SK-N-SH (cell line): ENCODE results near the gene RABL6. TPM values are rescaled to one million over a fixed set of nuclear protein-coding genes. Genes with fewer than 3 reads are reported as not detected.

Source experiments
- CTCF ChIA-PET: fragments of 300-600, 350-600 bp; formaldehyde crosslinking; extraction: SDS; loops from one replicate; lab custom pipeline; 2021; lab: Yijun Ruan, JAX
- POLR2A ChIA-PET: fragments of 350-600 bp; sonication (Branson Sonifier 250); formaldehyde crosslinking; extraction: SDS; loops from one replicate; lab custom pipeline; 2020; ENCODE audit warnings: antibody characterized with exemption, inconsistent platforms; lab: Yijun Ruan, JAX
- DNase-seq: peaks from one replicate; pipeline ENCODE4 v3.0.0; 2012
- H2AFZ ChIP-seq: fragments of 200-600 bp; sonication (generic); 2 replicates; pipeline ENCODE4 v1.8.1; 2016; ENCODE audit warnings: antibody characterized with exemption, mild to moderate bottlenecking, low read depth
- H3F3A ChIP-seq: fragments of 200-600 bp; sonication (generic); replicated peaks from 2 replicates; pipeline ENCODE3; 2016; ENCODE audit warnings: antibody characterized with exemption, mild to moderate bottlenecking; ENCODE audit not compliant: insufficient read depth
- H3K27ac ChIP-seq, 2 experiments: fragments of 200-500 bp in 1 of 2; fragments of 200-600 bp in 1 of 2; sonication (Bioruptor generic) in 1 of 2; sonication (generic), shearing (Covaris generic) in 1 of 2; 2 replicates each; pipeline versions ENCODE4 v1.5.1 to v1.6.1; 2014 to 2016; ENCODE audit warnings: low read depth in 2 of 2, inconsistent platforms in 1 of 2, low read length in 1 of 2, mild to moderate bottlenecking in 1 of 2, mixed read lengths in 1 of 2
- H3K27me3 ChIP-seq: fragments of 200-600 bp; sonication (generic), shearing (Covaris generic); 2 replicates; pipeline ENCODE4 v1.6.1; 2016; ENCODE audit warnings: mixed run types; ENCODE audit not compliant: insufficient read depth
- H3K36me3 ChIP-seq, 2 experiments: fragments of 200-500 bp in 1 of 2; fragments of 200-600 bp in 1 of 2; sonication (Bioruptor generic) in 1 of 2; sonication (generic) in 1 of 2; replicated peaks in 1 of 2; 2 replicates each; pipeline versions ENCODE3 to v1.5.1; 2014 to 2016; ENCODE audit warnings: low read length in 1 of 2, mild to moderate bottlenecking in 1 of 2; ENCODE audit not compliant: insufficient read depth in 2 of 2, control insufficient read depth in 1 of 2
- H3K4me1 ChIP-seq, 2 experiments: fragments of 200-500 bp in 1 of 2; fragments of 200-600 bp in 1 of 2; sonication (Bioruptor generic) in 1 of 2; sonication (generic), shearing (Covaris generic) in 1 of 2; 2 replicates each; pipeline versions ENCODE4 v1.5.1 to v1.6.1; 2014 to 2016; ENCODE audit warnings: low read depth in 1 of 2, low read length in 1 of 2, mixed run types in 1 of 2; ENCODE audit not compliant: insufficient read depth in 2 of 2, control insufficient read depth in 1 of 2
- H3K4me2 ChIP-seq: fragments of 200-600 bp; sonication (generic), shearing (Covaris generic); 2 replicates; pipeline ENCODE4 v1.6.1; 2017; ENCODE audit warnings: mixed run types
- H3K4me3 ChIP-seq, 2 experiments: fragments of 200-500 bp in 1 of 2; fragments of 200-600 bp in 1 of 2; sonication (Bioruptor generic) in 1 of 2; sonication (generic), shearing (Covaris generic) in 1 of 2; 2 replicates each; pipeline versions ENCODE4 v1.5.1 to v1.8.1; 2014 to 2016; ENCODE audit warnings: low read depth in 2 of 2, inconsistent platforms in 1 of 2, low read length in 1 of 2, mild to moderate bottlenecking in 1 of 2, mixed read lengths in 1 of 2, moderate library complexity in 1 of 2
- H3K79me2 ChIP-seq: fragments of 200-600 bp; sonication (generic); 2 replicates; pipeline ENCODE4 v1.8.1; 2017; ENCODE audit warnings: mild to moderate bottlenecking; ENCODE audit not compliant: insufficient read depth
- H3K9ac ChIP-seq: fragments of 200-600 bp; sonication (generic); 2 replicates; pipeline ENCODE4 v1.6.1; 2017; ENCODE audit warnings: mixed run types
- H3K9me2 ChIP-seq: fragments of 200-600 bp; sonication (generic); 2 replicates; pipeline ENCODE4 v1.6.1; 2017; ENCODE audit warnings: mixed run types
- H3K9me3 ChIP-seq: fragments of 200-600 bp; sonication (generic); 2 replicates; pipeline ENCODE4 v1.6.1; 2017; ENCODE audit warnings: mixed run types, mild to moderate bottlenecking, moderate library complexity
- H4K20me1 ChIP-seq: fragments of 200-600 bp; sonication (generic); 2 replicates; pipeline ENCODE4 v1.6.1; 2017; ENCODE audit warnings: mild to moderate bottlenecking, mixed run types; ENCODE audit not compliant: insufficient read depth
- CHD2 ChIP-seq: fragments of 150-350 bp; IDR thresholded peaks from 2 replicates; pipeline ENCODE4 v1.6.1; 2018; ENCODE audit warnings: low read length; ENCODE audit not compliant: partially characterized antibody
- ELF1 ChIP-seq: IDR thresholded peaks from 2 replicates; pipeline ENCODE4 v1.4.0; 2012
- EZH2phosphoT487 ChIP-seq: fragments of 200-600 bp; sonication (generic); IDR thresholded peaks from 2 replicates; pipeline ENCODE4 v1.6.1; 2017; ENCODE audit warnings: low read depth, mixed run types, mild to moderate bottlenecking, antibody characterized with exemption, moderate library complexity, borderline replicate concordance
- FOSL2 ChIP-seq: IDR thresholded peaks from 2 replicates; pipeline ENCODE4 v1.4.0; 2012; ENCODE audit warnings: low read depth, mild to moderate bottlenecking, moderate library complexity, borderline replicate concordance
- FOXM1 ChIP-seq: IDR thresholded peaks from 2 replicates; pipeline ENCODE4 v1.4.0; 2012; ENCODE audit warnings: low read depth, mild to moderate bottlenecking
- JUND ChIP-seq: IDR thresholded peaks from 2 replicates; pipeline ENCODE4 v1.4.0; 2012
- MEF2A ChIP-seq: IDR thresholded peaks from 2 replicates; pipeline ENCODE4 v1.4.0; 2012; ENCODE audit warnings: low read depth, borderline replicate concordance
- MXI1 ChIP-seq: IDR thresholded peaks from 2 replicates; pipeline ENCODE4 v1.6.1; 2012; ENCODE audit warnings: mild to moderate bottlenecking, low read depth, low read length, improper control_type of control experiment
- NRF1 ChIP-seq: IDR thresholded peaks from 2 replicates; pipeline ENCODE4 v1.6.1; 2012; ENCODE audit warnings: low read depth, mild to moderate bottlenecking, low read length
- POLR2AphosphoS5 ChIP-seq: IDR thresholded peaks from 2 replicates; pipeline ENCODE4 v1.6.1; 2012; ENCODE audit warnings: low read depth, low read length
- RAD21 ChIP-seq: IDR thresholded peaks from 2 replicates; pipeline ENCODE4 v1.6.1; 2012; ENCODE audit warnings: mild to moderate bottlenecking, low read length
- RCOR1 ChIP-seq: fragments of 150-350 bp; IDR thresholded peaks from 2 replicates; pipeline ENCODE4 v1.6.1; 2017; ENCODE audit warnings: antibody characterized with exemption, low read length
- RFX5 ChIP-seq: IDR thresholded peaks from 2 replicates; pipeline ENCODE4 v1.6.1; 2012; ENCODE audit warnings: mild to moderate bottlenecking, improper control_type of control experiment, low read length
- SIN3A ChIP-seq: IDR thresholded peaks from 2 replicates; pipeline ENCODE4 v1.6.1; 2012; ENCODE audit warnings: low read depth, mild to moderate bottlenecking, low read length, moderate library complexity, borderline replicate concordance
- SMC3 ChIP-seq: IDR thresholded peaks from 2 replicates; pipeline ENCODE4 v1.6.1; 2012; ENCODE audit warnings: low read depth, low read length, improper control_type of control experiment
- TAF1 ChIP-seq: IDR thresholded peaks from 2 replicates; pipeline ENCODE4 v1.6.1; 2012; ENCODE audit warnings: low read depth, mild to moderate bottlenecking, low read length, moderate library complexity, borderline replicate concordance
- TCF12 ChIP-seq: IDR thresholded peaks from 2 replicates; pipeline ENCODE4 v1.4.0; 2012
- TEAD4 ChIP-seq: IDR thresholded peaks from 2 replicates; pipeline ENCODE4 v1.4.0; 2012; ENCODE audit warnings: mild to moderate bottlenecking, borderline replicate concordance; ENCODE audit not compliant: insufficient read depth
- YY1 ChIP-seq: IDR thresholded peaks from 2 replicates; pipeline ENCODE4 v1.4.0; 2012; ENCODE audit warnings: low read depth, mild to moderate bottlenecking
- WGBS: methylation state at CpG from one replicate; pipeline ENCODE4 v1.1.6; 2017; ENCODE audit warnings: low lambda C conversion rate; 5-methylcytosine and 5-hydroxymethylcytosine counted together
- polyA plus RNA-seq, 3 experiments: library from polyadenylated mRNA; depleted of rRNA; stranded (reverse); fragments of >200 nt; gene quantifications; 2 replicates each; pipeline ENCODE4 v1.2.3, GENCODE V29; 2012
- TF ChIP-seq, protein P1 (sequence below): fragments of 200-600 bp; sonication (generic); IDR thresholded peaks from 2 replicates; pipeline ENCODE4 v1.6.1; 2017; ENCODE audit warnings: antibody characterized with exemption, mild to moderate bottlenecking, moderate library complexity
- TF ChIP-seq, protein P2 (sequence below): IDR thresholded peaks from 2 replicates; pipeline ENCODE4 v1.4.0; 2012; ENCODE audit warnings: low read depth, borderline replicate concordance

The RABL6 gene
- polyA plus RNA-seq, 1 of the 3 experiments (the other 2 are of a cell fraction), result 43.6 TPM

DNA sequence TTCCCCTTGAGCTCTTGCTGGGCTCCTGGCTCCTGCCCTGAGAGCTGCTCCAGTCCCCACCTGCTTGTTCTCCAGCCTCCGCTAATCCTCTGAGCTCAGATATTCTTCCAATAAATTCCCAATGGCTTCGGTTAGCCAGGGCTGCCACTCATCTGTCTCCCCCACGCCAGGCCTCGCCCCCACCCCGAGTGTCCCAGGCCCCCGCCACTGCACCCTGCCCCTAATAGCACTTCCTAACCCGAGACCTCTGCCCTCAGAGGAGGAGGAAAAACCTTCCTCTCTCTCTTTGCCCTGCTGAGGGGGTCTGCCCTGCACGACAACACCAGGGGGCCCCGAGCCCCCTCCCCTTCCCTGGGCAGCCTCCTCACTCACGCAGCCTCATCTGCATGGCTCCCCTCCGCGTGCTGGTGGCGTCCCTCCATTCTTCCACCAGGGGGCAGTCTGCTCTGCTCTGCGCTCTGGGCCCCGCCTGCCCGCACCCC is 38.0 kb upstream of the RABL6 start (continued):
- TF ChIP-seq NRF1 (no peak), MEF2A (no peak), TCF12 (no peak), FOSL2 (no peak)
- TF ChIP-seq, protein P1, sequence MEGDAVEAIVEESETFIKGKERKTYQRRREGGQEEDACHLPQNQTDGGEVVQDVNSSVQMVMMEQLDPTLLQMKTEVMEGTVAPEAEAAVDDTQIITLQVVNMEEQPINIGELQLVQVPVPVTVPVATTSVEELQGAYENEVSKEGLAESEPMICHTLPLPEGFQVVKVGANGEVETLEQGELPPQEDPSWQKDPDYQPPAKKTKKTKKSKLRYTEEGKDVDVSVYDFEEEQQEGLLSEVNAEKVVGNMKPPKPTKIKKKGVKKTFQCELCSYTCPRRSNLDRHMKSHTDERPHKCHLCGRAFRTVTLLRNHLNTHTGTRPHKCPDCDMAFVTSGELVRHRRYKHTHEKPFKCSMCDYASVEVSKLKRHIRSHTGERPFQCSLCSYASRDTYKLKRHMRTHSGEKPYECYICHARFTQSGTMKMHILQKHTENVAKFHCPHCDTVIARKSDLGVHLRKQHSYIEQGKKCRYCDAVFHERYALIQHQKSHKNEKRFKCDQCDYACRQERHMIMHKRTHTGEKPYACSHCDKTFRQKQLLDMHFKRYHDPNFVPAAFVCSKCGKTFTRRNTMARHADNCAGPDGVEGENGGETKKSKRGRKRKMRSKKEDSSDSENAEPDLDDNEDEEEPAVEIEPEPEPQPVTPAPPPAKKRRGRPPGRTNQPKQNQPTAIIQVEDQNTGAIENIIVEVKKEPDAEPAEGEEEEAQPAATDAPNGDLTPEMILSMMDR, result peak; percentile 61

DNA sequence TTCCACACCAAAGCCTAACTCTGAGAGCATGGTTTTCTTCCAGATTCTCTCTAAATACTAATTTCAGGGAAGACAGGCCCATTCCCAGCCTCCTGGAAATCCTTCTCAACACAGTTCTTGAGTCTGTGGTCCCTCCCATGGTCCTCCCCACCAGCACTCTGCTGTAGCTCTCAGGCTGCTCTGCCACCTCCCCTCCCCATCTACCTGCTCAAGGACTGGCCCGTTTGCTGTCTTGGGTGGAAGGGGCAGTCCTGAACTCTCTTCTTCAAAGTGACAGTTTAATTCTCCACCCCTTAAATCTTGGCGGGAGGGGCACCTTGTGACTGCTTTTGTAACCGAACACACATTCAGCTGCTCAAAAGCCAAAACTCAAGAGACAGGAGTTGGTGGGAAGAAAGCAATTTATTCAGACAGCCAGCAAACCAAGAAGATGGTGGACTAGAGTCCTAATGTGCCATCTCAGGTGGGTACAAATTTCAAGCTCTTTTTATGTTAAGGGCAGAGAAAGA is 35.8 kb upstream of the RABL6 start:
- Histone ChIP-seq H3F3A (peaks cover 2% of the 10 kb centered on the region), H2AFZ (no peak overlapping the region), H3K4me1 (peaks cover 0 to 3% of the 10 kb centered on the region in 2 experiments; a peak in 1 of 4 replicates), H3K27me3 (no peaks in the 10 kb centered on the region; the same call in 1 of the 2 replicates), H3K79me2 (no peaks in the 10 kb centered on the region), H3K27ac (no peak overlapping the region), H3K9me3 (no peaks in the 10 kb centered on the region), H3K9ac (no peak overlapping the region), H3K4me3 (no peak overlapping the region), H4K20me1 (no peaks in the 10 kb centered on the region), H3K4me2 (no peak overlapping the region), H3K9me2 (no peaks in the 10 kb centered on the region), H3K36me3 (no peaks in the 10 kb centered on the region)
- no peak for DNase-seq
- TF ChIP-seq RAD21 (no peak), MEF2A (no peak), RFX5 (no peak), SIN3A (no peak), YY1 (no peak), MXI1 (no peak), ELF1 (no peak), CHD2 (no peak), POLR2AphosphoS5 (no peak), EZH2phosphoT487 (no peak), RCOR1 (no peak), FOXM1 (no peak), TEAD4 (no peak), JUND (no peak), SMC3 (no peak), TAF1 (no peak)
- TF ChIP-seq, protein P2, sequence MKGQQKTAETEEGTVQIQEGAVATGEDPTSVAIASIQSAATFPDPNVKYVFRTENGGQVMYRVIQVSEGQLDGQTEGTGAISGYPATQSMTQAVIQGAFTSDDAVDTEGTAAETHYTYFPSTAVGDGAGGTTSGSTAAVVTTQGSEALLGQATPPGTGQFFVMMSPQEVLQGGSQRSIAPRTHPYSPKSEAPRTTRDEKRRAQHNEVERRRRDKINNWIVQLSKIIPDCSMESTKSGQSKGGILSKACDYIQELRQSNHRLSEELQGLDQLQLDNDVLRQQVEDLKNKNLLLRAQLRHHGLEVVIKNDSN, result no peak
- 85% methylated on average over 3 of the region's 3 CpGs for WGBS
- ChIA-PET POLR2A (no interaction called here), CTCF (interaction anchor here (0.6 to 8.8 kb wide), 6 partner anchors 12 to 507 kb away, joined by 3 to 57 read pairs (median 3); partner anchors contain the start of gene LCN8)
